NB4 (cell line): ENCODE measurements around the gene CITED1.
"Not testable (repeated sequence)": the region's sequence is repeated elsewhere in the genome, so short reads cannot be mapped to it uniquely, and the experiment has no call there.

Experiments
- DNase-seq: peaks from one replicate; pipeline ENCODE4 v3.0.0; 2010; ENCODE audit warnings: low read depth
- H3K4me3 ChIP-seq: one replicate; pipeline ENCODE4 v1.5.1; 2011; ENCODE audit warnings: mild to moderate bottlenecking, low read depth, low read length, moderate library complexity
- MYC ChIP-seq: IDR thresholded peaks from 2 replicates; pipeline ENCODE4 v1.6.1; 2011; ENCODE audit warnings: low read depth, low read length
- POLR2A ChIP-seq: IDR thresholded peaks from 2 replicates; pipeline ENCODE4 v1.6.1; 2011; ENCODE audit warnings: mild to moderate bottlenecking; ENCODE audit not compliant: insufficient read length; ENCODE audit errors: extremely low read depth
- TF ChIP-seq, protein P1 (sequence below): IDR thresholded peaks from one replicate; pipeline ENCODE4 v1.5.1; 2012; ENCODE audit warnings: low read depth, low read length
- TF ChIP-seq, protein P2 (sequence below): IDR thresholded peaks from 2 replicates; pipeline ENCODE4 v1.6.1; 2011; ENCODE audit warnings: low read depth, low read length

CITED1 gene

DNA sequence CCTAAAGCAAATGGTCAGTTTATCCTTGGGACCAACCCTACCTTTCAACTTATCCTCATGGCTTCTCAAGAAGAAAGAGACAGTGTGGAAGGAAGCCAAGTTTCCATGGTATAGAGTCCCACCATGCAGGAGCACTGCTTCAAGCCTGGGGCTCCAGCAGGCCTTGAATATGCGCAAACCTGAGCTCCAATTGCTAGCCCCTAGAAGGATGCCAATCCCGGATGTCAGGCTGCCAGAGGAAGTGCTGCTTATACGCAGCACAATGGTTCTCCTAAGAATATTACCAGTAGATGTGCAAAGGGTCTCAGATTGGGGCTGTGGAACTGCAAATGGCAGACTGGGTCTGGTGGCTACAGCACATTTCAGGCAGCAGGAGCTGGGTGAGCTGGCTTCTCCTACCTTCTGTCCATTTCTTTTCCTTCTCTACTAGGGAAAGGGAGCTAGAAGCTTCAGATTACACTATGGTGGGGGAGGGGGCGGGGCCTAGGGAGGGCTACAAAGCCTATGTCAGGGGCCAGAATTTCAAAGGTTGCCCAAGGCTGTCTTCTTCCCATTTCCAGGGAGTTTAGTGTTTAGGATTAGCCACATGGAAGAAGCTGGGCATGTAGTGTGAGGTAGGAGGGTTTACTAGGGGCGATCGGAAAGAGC is 40.7 kb upstream of the CITED1 start:
- no peak overlapping the region for H3K4me3 ChIP-seq
- DNase-seq, result no peak
- TF ChIP-seq, protein P1, sequence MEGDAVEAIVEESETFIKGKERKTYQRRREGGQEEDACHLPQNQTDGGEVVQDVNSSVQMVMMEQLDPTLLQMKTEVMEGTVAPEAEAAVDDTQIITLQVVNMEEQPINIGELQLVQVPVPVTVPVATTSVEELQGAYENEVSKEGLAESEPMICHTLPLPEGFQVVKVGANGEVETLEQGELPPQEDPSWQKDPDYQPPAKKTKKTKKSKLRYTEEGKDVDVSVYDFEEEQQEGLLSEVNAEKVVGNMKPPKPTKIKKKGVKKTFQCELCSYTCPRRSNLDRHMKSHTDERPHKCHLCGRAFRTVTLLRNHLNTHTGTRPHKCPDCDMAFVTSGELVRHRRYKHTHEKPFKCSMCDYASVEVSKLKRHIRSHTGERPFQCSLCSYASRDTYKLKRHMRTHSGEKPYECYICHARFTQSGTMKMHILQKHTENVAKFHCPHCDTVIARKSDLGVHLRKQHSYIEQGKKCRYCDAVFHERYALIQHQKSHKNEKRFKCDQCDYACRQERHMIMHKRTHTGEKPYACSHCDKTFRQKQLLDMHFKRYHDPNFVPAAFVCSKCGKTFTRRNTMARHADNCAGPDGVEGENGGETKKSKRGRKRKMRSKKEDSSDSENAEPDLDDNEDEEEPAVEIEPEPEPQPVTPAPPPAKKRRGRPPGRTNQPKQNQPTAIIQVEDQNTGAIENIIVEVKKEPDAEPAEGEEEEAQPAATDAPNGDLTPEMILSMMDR, result no peak
- TF ChIP-seq MYC, result no peak
- TF ChIP-seq, protein P2, sequence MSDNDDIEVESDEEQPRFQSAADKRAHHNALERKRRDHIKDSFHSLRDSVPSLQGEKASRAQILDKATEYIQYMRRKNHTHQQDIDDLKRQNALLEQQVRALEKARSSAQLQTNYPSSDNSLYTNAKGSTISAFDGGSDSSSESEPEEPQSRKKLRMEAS, result no peak
- no peak for TF ChIP-seq POLR2A

DNA sequence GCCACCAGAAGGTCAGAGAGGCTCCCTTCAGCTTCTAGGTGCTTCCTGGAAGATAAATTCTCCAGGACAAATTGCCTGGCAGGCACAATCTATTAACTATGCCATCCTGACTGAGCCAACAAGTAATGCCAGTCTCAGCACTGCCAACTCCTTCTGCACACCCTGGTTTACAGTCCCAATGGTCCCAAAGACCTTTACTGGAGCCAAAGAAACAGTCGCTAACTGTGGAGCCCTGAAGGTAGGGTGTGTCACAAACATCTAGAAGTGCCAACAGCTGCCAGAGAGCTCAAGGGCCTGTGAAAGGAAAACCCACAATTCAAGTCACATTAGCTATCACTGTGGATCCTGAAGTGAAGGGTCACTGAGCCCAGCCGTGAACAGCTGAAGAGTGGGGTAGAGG is 34.9 kb upstream of the CITED1 start:
- TF ChIP-seq, protein P1, result no peak
- TF ChIP-seq, protein P2, result no peak
- TF ChIP-seq MYC, result no peak
- no peak overlapping the region for H3K4me3 ChIP-seq
- no peak for DNase-seq

DNA sequence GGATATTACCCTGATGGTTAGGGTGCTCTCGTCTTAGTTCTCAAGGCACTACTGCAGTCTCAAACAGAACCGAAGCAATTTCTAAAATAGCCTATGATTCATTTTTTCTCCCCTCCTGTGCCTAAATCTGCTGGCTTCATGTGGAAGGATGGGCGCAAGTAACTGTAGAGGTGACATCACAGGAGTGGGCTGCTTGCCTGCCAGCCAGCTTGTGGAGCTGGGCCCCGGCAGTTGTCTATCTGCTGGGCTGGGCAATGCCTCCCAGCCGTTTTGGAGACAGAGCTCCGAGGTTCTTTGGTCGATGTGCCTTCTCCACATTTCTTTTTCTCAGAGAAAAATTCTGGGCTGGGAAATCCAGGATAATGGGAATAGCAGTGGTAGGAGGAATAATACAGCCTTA is 34.3 kb upstream of the CITED1 start:
- TF ChIP-seq POLR2A, result no peak
- TF ChIP-seq, protein P2, result no peak
- TF ChIP-seq MYC, result no peak
- no peak overlapping the region for H3K4me3 ChIP-seq
- DNase-seq, result no peak

DNA sequence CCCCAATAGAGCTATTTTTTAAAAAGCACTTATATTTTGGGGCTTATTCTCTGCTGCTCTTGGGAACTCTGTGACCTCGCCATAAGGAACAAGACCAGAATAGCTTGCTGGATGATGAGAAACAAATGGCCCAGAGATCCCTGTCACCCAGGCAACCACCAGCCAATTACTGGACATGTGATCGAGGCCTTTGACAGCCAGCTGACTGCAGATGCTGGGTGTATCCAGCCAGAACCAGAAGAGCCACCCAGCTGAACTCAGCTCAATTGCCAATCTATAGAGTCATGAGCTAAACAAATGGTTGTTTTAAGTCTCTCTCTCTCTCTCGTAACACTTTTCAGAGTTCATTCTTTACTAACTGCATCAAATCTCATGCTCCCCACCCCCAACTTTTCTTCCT is 24.4 kb upstream of the CITED1 start:
- H3K4me3 ChIP-seq, result no peak overlapping the region
- TF ChIP-seq MYC (no peak), POLR2A (no peak)
- TF ChIP-seq, protein P1, result no peak
- TF ChIP-seq, protein P2, result no peak
- no peak for DNase-seq

DNA sequence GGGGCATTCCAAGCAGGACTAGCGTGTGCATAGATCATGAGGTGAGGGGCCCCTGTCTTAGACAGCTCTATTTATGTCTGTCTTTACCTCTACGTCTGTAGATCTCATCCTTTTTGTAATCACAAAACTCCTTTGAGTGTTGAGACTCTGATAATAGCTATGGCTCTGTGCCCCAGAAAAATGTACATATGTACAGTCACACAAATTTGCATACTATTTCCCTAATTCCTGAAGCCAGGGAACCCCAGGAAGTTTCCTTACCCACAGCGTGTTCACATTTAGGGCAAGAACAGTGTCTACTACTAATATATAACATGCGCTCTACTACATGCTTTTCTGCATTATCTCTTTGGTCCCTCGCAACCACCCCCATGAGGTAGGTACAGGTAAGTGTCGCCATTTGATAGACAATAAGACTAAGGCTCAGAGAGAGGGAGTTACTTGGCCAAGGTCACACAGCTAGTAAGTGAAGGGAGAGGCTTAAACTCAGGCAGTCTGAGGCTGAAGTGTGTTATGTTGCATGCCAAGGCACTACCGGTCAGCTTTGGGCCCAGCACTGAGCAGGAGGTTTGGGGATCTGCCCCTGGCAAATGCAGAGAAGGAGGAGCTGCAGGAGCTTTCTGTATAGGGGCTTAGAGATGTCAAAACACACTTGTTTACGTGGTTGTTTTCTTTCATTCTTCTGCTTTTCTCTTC is 21.0 kb upstream of the CITED1 start:
- H3K4me3 ChIP-seq, result no peak overlapping the region
- DNase-seq, result no peak
- no peak for TF ChIP-seq POLR2A
- TF ChIP-seq, protein P2, result no peak
- no peak for TF ChIP-seq MYC
- TF ChIP-seq, protein P1, result no peak

DNA sequence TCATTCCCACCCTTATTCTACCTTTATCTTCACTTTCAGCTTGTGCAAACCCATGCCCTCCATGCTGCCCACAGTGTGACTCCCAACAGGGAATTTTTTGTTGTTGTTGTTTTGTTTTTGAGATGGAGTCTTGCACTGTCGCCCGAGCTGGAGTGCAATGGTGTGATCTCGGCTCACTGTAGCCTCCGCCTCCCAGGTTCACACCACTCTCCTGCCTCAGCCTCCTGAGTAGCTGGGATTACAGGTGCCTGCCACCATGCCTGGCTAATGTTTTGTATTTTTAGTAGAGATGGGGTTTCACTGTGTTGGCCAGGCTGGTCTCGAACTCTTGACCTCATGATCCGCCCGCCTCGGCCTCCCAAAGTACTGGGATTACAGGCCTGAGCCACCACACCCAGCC is 13.9 kb upstream of the CITED1 start:
- not testable (repeated sequence) for H3K4me3 ChIP-seq, DNase-seq

DNA sequence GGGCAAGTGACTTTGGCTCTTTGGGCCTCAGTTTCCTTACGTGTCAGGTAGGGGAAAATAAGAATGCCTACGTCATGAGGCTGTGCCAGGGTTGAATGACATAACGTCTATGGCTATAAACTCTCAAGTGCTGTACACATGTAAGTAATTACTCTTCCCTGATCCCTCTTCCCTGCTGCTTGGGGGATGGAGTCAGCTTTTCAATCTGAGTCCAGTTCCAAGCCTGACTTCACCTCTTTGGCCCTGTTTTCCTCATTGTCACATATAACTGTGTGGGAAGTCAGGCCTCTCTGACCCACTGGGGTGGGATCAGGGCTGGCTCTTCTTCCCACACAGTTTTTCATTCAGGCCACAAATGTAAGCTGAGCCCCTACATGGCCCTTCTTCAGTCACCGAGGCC is 11.4 kb upstream of the CITED1 start:
- no peak overlapping the region for H3K4me3 ChIP-seq
- TF ChIP-seq POLR2A (no peak), MYC (no peak)
- TF ChIP-seq, protein P2, result no peak
- TF ChIP-seq, protein P1, result no peak
- DNase-seq, result no peak
